ENCODE measurements around the gene SURF4. TPM values are rescaled to one million over a fixed set of nuclear protein-coding genes. Genes with fewer than 3 reads are reported as not detected.

The SURF4 gene
- total and polyA plus RNA-seq, 7 donors: 45.6 to 120 (median 68.1) TPM

DNA sequence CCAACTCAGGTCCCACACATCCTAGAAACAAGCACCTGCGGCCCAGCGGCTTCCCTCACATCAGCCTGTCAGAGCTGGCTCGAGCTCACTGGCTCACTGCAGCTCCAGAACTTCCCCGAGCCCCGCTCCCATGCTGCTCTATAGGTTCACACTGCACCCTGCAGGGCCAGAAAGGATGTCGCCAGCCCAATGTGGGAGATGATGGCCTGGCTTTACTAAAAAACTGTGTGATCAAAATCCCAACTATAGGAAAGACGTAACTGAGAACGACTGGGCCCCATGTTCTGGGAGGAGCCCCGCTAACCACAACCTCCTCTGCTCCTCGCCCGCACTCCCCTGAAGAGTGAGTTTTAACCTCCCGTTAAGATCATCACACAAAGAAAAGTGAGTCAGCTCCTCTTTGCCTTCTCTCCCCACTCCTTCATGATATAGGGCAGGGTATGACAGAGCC lies 4.6 kb downstream of the SURF4 start:
- WGBS, 3 donors: 67 to 76% (median 69%) methylated on average over 12 of the region's 12 CpGs
- ATAC-seq (no peak), DNase-seq (no peak)
- Histone ChIP-seq H3K4me3 (no peak overlapping the region), H3K36me3 (ENCODE audit: insufficient read depth in 1 of 2, low read depth in 1 of 2) (peaks cover 0 to 35% of the 10 kb centered on the region in 2 donors), H3K9me3 (no peaks in the 10 kb centered on the region), H3K27ac (no peak overlapping the region), H3K27me3 (ENCODE audit: insufficient read depth in 3 of 3, low read length in 2 of 3) (no peaks in the 10 kb centered on the region), H3K4me1 (peaks cover 71% of the 10 kb centered on the region)
- intact Hi-C loops (cut with DNase I): no loop called here
- TF ChIP-seq, protein P1, sequence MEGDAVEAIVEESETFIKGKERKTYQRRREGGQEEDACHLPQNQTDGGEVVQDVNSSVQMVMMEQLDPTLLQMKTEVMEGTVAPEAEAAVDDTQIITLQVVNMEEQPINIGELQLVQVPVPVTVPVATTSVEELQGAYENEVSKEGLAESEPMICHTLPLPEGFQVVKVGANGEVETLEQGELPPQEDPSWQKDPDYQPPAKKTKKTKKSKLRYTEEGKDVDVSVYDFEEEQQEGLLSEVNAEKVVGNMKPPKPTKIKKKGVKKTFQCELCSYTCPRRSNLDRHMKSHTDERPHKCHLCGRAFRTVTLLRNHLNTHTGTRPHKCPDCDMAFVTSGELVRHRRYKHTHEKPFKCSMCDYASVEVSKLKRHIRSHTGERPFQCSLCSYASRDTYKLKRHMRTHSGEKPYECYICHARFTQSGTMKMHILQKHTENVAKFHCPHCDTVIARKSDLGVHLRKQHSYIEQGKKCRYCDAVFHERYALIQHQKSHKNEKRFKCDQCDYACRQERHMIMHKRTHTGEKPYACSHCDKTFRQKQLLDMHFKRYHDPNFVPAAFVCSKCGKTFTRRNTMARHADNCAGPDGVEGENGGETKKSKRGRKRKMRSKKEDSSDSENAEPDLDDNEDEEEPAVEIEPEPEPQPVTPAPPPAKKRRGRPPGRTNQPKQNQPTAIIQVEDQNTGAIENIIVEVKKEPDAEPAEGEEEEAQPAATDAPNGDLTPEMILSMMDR (IDR thresholded peaks at IDR 0.05): no peak

DNA sequence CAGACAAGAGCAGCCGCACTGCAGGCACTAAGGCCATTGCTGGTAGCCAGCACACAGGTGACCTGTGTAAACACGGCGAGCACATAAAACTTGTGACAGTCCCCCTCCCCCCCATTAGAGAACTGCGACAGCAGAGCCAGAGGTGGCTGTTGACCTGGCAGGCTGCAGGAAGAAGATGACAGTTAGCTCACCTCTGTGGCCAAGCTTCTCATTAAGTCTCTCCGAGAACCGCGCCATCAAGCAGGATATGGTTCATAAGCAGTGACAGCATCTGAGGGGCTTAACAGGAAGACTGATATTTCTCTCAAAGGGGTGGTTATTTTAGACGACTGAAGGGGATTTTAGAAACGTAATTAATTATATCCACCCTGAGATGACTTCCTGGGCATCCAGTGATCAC lies 5.2 kb downstream of the SURF4 start:
- Histone ChIP-seq H3K27ac (no peak overlapping the region), H3K27me3 (ENCODE audit: insufficient read depth in 3 of 3, low read length in 2 of 3) (no peaks in the 10 kb centered on the region), H3K4me1 (peaks cover 71% of the 10 kb centered on the region), H3K9me3 (no peaks in the 10 kb centered on the region), H3K4me3 (no peak overlapping the region), H3K36me3 (ENCODE audit: insufficient read depth in 1 of 2, low read depth in 1 of 2) (peaks cover 2 to 41% of the 10 kb centered on the region in 2 donors)
- WGBS, 3 donors: 59 to 68% (median 60%) methylated on average over 9 of the region's 9 CpGs
- DNase-seq (no peak), ATAC-seq (no peak)
- intact Hi-C loops (cut with DNase I): no loop called here
- TF ChIP-seq, protein P1 (IDR thresholded peaks at IDR 0.05): no peak

DNA sequence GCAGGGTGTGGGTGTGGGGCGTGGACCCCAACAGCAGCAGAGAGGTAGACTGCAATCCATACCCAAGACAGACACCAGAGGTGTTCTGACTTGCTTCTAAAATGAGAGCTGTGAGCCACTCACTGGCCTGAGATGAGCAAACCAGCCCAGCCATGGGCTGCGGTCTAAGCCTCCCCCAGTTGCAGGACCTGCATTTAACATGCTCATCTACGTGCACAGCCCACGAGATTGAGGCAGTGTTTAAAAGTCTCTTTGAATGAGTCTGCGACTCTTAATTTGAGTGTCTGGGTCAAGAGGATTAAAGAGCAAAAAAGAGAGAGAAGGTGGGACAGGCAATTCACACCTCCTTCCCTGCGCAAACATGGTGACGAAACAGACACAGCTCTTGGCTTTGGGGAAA lies 5.9 kb downstream of the SURF4 start:
- DNase-seq: no peak
- Histone ChIP-seq H3K27ac (no peak overlapping the region), H3K4me1 (peaks cover 71% of the 10 kb centered on the region), H3K9me3 (no peaks in the 10 kb centered on the region), H3K27me3 (ENCODE audit: insufficient read depth in 3 of 3, low read length in 2 of 3) (no peaks in the 10 kb centered on the region), H3K4me3 (no peak overlapping the region), H3K36me3 (ENCODE audit: insufficient read depth in 1 of 2, low read depth in 1 of 2) (peaks cover 4 to 48% of the 10 kb centered on the region in 2 donors)
- WGBS, 3 donors: 82 to 86% (median 83%) methylated on average over 7 of the region's 7 CpGs
- TF ChIP-seq, protein P1 (IDR thresholded peaks at IDR 0.05): no peak
- intact Hi-C loops (cut with DNase I): no loop called here
- ATAC-seq: no peak

DNA sequence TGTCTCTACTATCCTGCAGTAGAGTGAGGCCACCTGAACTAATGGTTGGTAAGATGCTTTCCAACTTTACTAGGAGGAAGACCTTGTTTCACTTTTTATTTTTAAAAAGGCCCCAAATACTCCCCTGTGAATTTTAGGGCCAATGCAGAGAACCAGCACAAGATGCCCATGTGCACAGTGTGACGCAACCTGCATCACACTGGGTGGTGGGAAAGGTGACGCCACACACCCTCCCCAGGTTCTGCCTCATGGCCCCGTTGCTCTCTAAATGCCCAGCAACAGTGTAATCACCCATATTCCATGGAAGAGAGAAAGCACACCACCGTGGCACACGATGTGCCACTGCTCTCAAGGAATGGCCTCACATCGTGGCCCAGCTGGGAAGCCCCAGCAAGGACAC lies 6.4 kb downstream of the SURF4 start:
- Histone ChIP-seq H3K4me3 (no peak overlapping the region), H3K9me3 (no peaks in the 10 kb centered on the region), H3K36me3 (ENCODE audit: insufficient read depth in 1 of 2, low read depth in 1 of 2) (peaks cover 4 to 53% of the 10 kb centered on the region in 2 donors), H3K27ac (no peak overlapping the region), H3K4me1 (peaks cover 67% of the 10 kb centered on the region), H3K27me3 (ENCODE audit: insufficient read depth in 3 of 3, low read length in 2 of 3) (no peaks in the 10 kb centered on the region)
- ATAC-seq: no peak
- TF ChIP-seq, protein P1 (IDR thresholded peaks at IDR 0.05): no peak
- intact Hi-C loops (cut with DNase I): no loop called here
- no peak for DNase-seq
- WGBS, 3 donors: 75 to 87% (median 82%) methylated on average over 6 of the region's 6 CpGs

DNA sequence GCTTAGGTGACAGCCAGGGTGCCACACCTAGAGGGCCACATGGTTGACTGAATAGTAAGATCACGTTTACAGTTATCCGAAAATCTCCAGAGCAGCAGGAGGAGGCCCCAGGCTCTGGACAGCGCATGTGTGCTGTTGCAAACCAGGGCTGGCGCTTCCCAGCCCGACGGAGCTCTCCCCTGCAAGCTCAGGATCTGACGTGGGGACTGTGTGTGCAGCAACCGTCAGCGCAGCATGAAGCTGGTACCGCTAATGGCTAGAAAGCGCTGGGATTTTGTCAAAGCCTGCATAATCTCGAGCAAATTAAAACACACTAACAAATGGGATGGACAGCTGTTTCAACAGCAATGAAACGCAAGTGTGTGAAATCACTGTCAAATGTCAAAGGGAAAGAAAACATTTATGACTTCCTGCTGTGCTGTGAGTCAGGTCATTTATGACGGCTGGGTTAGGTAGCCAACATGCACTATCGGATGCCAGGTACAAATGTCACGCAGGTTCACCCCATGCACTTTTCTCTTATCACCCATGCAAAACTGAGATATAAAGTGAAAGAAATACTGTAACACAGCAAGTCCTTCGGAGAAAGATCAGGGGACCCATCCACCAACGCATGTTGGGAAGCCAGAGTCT lies 7.5 kb downstream of the SURF4 start:
- peaks cover 4 to 64% of the 10 kb centered on the region in 2 donors for H3K36me3 ChIP-seq (ENCODE audit: insufficient read depth in 1 of 2, low read depth in 1 of 2)
- H3K4me1 ChIP-seq: peaks cover 57% of the 10 kb centered on the region
- H3K9me3 ChIP-seq: no peaks in the 10 kb centered on the region
- intact Hi-C loops (cut with DNase I): no loop called here
- H3K27ac ChIP-seq: peak overlapping the region; percentile 58
- ATAC-seq: peak; percentile 9 to 80 (median 62)
- TF ChIP-seq, protein P1 (IDR thresholded peaks at IDR 0.05): no peak
- WGBS, 3 donors: 24 to 51% (median 34%) methylated on average over 18 of the region's 18 CpGs
- no peak overlapping the region for H3K4me3 ChIP-seq
- DNase-seq: no peak
- no peaks in the 10 kb centered on the region for H3K27me3 ChIP-seq (ENCODE audit: insufficient read depth in 3 of 3, low read length in 2 of 3)

All from psoas muscle (tissue), 8 donors.